ENCODE measurements around the gene CBFA2T2. TPM values are rescaled to one million over a fixed set of nuclear protein-coding genes. Genes with fewer than 3 reads are reported as not detected.
A peak's percentile ranks its signal among the peaks of the same experiment; 100 is the strongest.

Gene CBFA2T2
- total RNA-seq, 2 donors from 2014 or later, result 10.6 to 12.5 TPM

- Histone ChIP-seq H3K36me3 (replicated peaks in 1 of 2; ENCODE audit: insufficient read depth in 1 of 2, low read depth in 2 of 2) (no peaks in the 10 kb centered on the region), H3K27me3 (no peaks in the 10 kb centered on the region), H3K27ac (peak overlapping the region; percentile 84 to 93 (median 88)), H3K9me3 (no peaks in the 10 kb centered on the region), H3K4me1 (peaks cover 29% of the 10 kb centered on the region), H3K4me3 (no peak overlapping the region)
- WGBS, 2 donors, result 56 to 72% methylated on average over 3 to 4 of the region's 4 CpGs
- DNase-seq (no peak), ATAC-seq (no peak)
- intact Hi-C loops (cut with DNase I), result loop anchor here (10.0 kb wide), 1 partner anchor 200 kb away; no protein-coding TSS in a partner anchor
- TF ChIP-seq CTCF (IDR thresholded peaks at IDR 0.05) (no peak), POLR2A (IDR thresholded peaks at IDR 0.05) (no peak)
These were observed 165.3 kb downstream of the CBFA2T2 start for GRCh38 chr20:33655164-33655563.

GRCh38 chr20:33656010-33656782 lies 166.3 kb downstream of the CBFA2T2 start:
- no peak overlapping the region for H3K4me3 ChIP-seq
- peaks cover 29% of the 10 kb centered on the region for H3K4me1 ChIP-seq
- TF ChIP-seq POLR2A (IDR thresholded peaks at IDR 0.05) (no peak), CTCF (IDR thresholded peaks at IDR 0.05) (no peak)
- no peaks in the 10 kb centered on the region for H3K27me3 ChIP-seq
- H3K27ac ChIP-seq, result peak overlapping the region in 1 of 4 donors; percentile 93
- no peaks in the 10 kb centered on the region for H3K36me3 ChIP-seq (replicated peaks in 1 of 2; ENCODE audit: insufficient read depth in 1 of 2, low read depth in 2 of 2)
- intact Hi-C loops (cut with DNase I), result loop anchor here (10.0 kb wide), 1 partner anchor 201 kb away; no protein-coding TSS in a partner anchor
- WGBS, 2 donors, result 96 to 100% methylated on average over 3 to 10 of the region's 10 CpGs
- no peaks in the 10 kb centered on the region for H3K9me3 ChIP-seq
- no peak for DNase-seq
- ATAC-seq, result no peak

- DNase-seq (no peak), ATAC-seq (no peak)
- intact Hi-C loops (cut with DNase I), result loop anchor here (10.0 kb wide), 1 partner anchor 202 kb away; no protein-coding TSS in a partner anchor
- Histone ChIP-seq H3K36me3 (replicated peaks in 1 of 2; ENCODE audit: insufficient read depth in 1 of 2, low read depth in 2 of 2) (no peaks in the 10 kb centered on the region), H3K4me3 (no peak overlapping the region), H3K9me3 (no peaks in the 10 kb centered on the region), H3K4me1 (peaks cover 29% of the 10 kb centered on the region), H3K27ac (no peak overlapping the region), H3K27me3 (no peaks in the 10 kb centered on the region)
- WGBS, 2 donors, result 94 to 98% methylated on average over 8 to 17 of the region's 17 CpGs
- TF ChIP-seq POLR2A (IDR thresholded peaks at IDR 0.05) (no peak), CTCF (IDR thresholded peaks at IDR 0.05) (no peak)
These were observed 167.1 kb downstream of the CBFA2T2 start for GRCh38 chr20:33656783-33657703.

- ATAC-seq, result no peak
- DNase-seq, result no peak
- WGBS, 2 donors, result 92 to 94% methylated on average over 5 to 12 of the region's 12 CpGs
These were observed 167.8 kb downstream of the CBFA2T2 start for GRCh38 chr20:33657704-33658095.

More at GRCh38 chr20:33657704-33658095, 167.8 kb downstream of the CBFA2T2 start:
- Histone ChIP-seq H3K27ac (no peak overlapping the region), H3K4me1 (peaks cover 31% of the 10 kb centered on the region), H3K27me3 (no peaks in the 10 kb centered on the region), H3K36me3 (replicated peaks in 1 of 2; ENCODE audit: insufficient read depth in 1 of 2, low read depth in 2 of 2) (no peaks in the 10 kb centered on the region), H3K9me3 (no peaks in the 10 kb centered on the region), H3K4me3 (no peak overlapping the region)
- intact Hi-C loops (cut with DNase I), result loop anchor here (10.0 kb wide), 1 partner anchor 203 kb away; no protein-coding TSS in a partner anchor
- TF ChIP-seq POLR2A (IDR thresholded peaks at IDR 0.05) (no peak), CTCF (IDR thresholded peaks at IDR 0.05) (no peak)
